ENCODE measurements around the gene PPARD.

GRCh38 chr6:35441205-35441604 lies 98.8 kb downstream of the PPARD start:
- TF ChIP-seq CTCF (IDR thresholded peaks at IDR 0.05 in 2 of 3, conservative IDR thresholded peaks at IDR 0.05 in 1 of 3; ENCODE audit: borderline replicate concordance in 1 of 3, insufficient read depth in 1 of 3, low read depth in 2 of 3, low read length in 2 of 3), result no peak
- no peak for TF ChIP-seq EGR1 (IDR thresholded peaks at IDR 0.05; ENCODE audit: low read depth)
- TF ChIP-seq SRF (IDR thresholded peaks at IDR 0.05; ENCODE audit: low read depth), result no peak
